ENCODE measurements around the gene WNT9B.

- TF ChIP-seq EZH2phosphoT487 (conservative IDR thresholded peaks at IDR 0.05; ENCODE audit: low read length) (no peak), CTCF (IDR thresholded peaks at IDR 0.05; ENCODE audit: insufficient read depth, low read length, poor library complexity, severe bottlenecking) (no peak)
Measured at GRCh38 chr17:46895171-46895570, 43.8 kb downstream of the WNT9B start.
